Neuronal stem cell (in vitro differentiated cells): ENCODE data around the gene RTN4.

ENCODE experiments used
- DNase-seq: peaks from one replicate; pipeline ENCODE4 v3.0.0-alpha.2; 2013; ENCODE audit warnings: low spot score
- H2AFZ ChIP-seq: one replicate; pipeline ENCODE4 v1.6.1; 2013; ENCODE audit warnings: mild to moderate bottlenecking, low read length, inconsistent platforms
- H2AK5ac ChIP-seq: 2 replicates; pipeline ENCODE4 v1.6.1; 2013; ENCODE audit warnings: low read depth, mild to moderate bottlenecking, inconsistent platforms, low read length, moderate library complexity, mixed read lengths
- H2BK120ac ChIP-seq: 2 replicates; pipeline ENCODE4 v1.6.1; 2013; ENCODE audit warnings: low read depth, mild to moderate bottlenecking, inconsistent platforms, low read length, moderate library complexity, mixed read lengths
- H2BK12ac ChIP-seq: one replicate; pipeline ENCODE4 v1.6.1; 2013; ENCODE audit warnings: low read length, inconsistent platforms
- H2BK15ac ChIP-seq: 2 replicates; pipeline ENCODE4 v1.6.1; 2013; ENCODE audit warnings: mild to moderate bottlenecking, low read length, inconsistent platforms, mixed read lengths
- H2BK5ac ChIP-seq: one replicate; pipeline ENCODE4 v1.6.1; 2013; ENCODE audit warnings: inconsistent platforms, mild to moderate bottlenecking, low read length, moderate library complexity
- H3K14ac ChIP-seq: one replicate; pipeline ENCODE4 v1.6.1; 2013; ENCODE audit warnings: low read length, inconsistent platforms
- H3K18ac ChIP-seq: 2 replicates; pipeline ENCODE4 v1.6.1; 2013; ENCODE audit warnings: low read length, inconsistent platforms
- H3K23ac ChIP-seq: 2 replicates; pipeline ENCODE4 v1.6.1; 2013; ENCODE audit warnings: low read depth, mild to moderate bottlenecking, mixed read lengths, low read length, inconsistent platforms; ENCODE audit not compliant: poor library complexity
- H3K27ac ChIP-seq: replicated peaks from 3 replicates; pipeline ENCODE4 v1.5.1; 2013; ENCODE audit warnings: low read length, inconsistent platforms
- H3K27me3 ChIP-seq, 3 experiments: 2 replicates each; pipeline ENCODE4 v1.6.1; 2013; ENCODE audit warnings: low read length in 3 of 3, mild to moderate bottlenecking in 2 of 3, inconsistent platforms in 1 of 3, low read depth in 1 of 3, mixed read lengths in 1 of 3, moderate library complexity in 1 of 3; ENCODE audit not compliant: control insufficient read depth in 3 of 3, insufficient read depth in 3 of 3
- H3K36me3 ChIP-seq, 2 donors: replicated peaks in 1 of 2; 2 replicates each; pipeline ENCODE4 v1.6.1; 2013; ENCODE audit warnings: low read length in 2 of 2; ENCODE audit not compliant: control insufficient read depth in 2 of 2, insufficient read depth in 2 of 2
- H3K4ac ChIP-seq: 2 replicates; pipeline ENCODE4 v1.6.1; 2013; ENCODE audit warnings: inconsistent platforms, mild to moderate bottlenecking, low read length, moderate library complexity
- H3K4me1 ChIP-seq, 2 donors: 1 replicate in 1 of 2; 2 replicates in 1 of 2; pipeline ENCODE4 v1.6.1; 2013; ENCODE audit warnings: low read length in 2 of 2, low read depth in 1 of 2; ENCODE audit not compliant: control insufficient read depth in 2 of 2, insufficient read depth in 1 of 2
- H3K4me2 ChIP-seq: one replicate; pipeline ENCODE4 v1.6.1; 2013; ENCODE audit warnings: mild to moderate bottlenecking, low read length, inconsistent platforms; ENCODE audit not compliant: insufficient read depth, poor library complexity, severe bottlenecking
- H3K4me3 ChIP-seq, 2 donors: 2 replicates each; pipeline ENCODE4 v1.5.1; 2013; ENCODE audit warnings: low read length in 2 of 2, mild to moderate bottlenecking in 2 of 2, inconsistent platforms in 1 of 2, moderate library complexity in 1 of 2
- H3K79me1 ChIP-seq: one replicate; pipeline ENCODE4 v1.6.1; 2013; ENCODE audit warnings: low read depth, mild to moderate bottlenecking, inconsistent platforms, low read length, moderate library complexity
- H3K9ac ChIP-seq: one replicate; pipeline ENCODE4 v1.6.1; 2013; ENCODE audit warnings: mild to moderate bottlenecking, low read depth, low read length, inconsistent platforms; ENCODE audit not compliant: poor library complexity
- H3K9me3 ChIP-seq, 2 donors: replicated peaks in 1 of 2; 2 replicates each; pipeline versions ENCODE3 to v1.6.1; 2013; ENCODE audit warnings: low read length in 2 of 2, mild to moderate bottlenecking in 2 of 2, inconsistent platforms in 1 of 2, low read depth in 1 of 2, mixed read lengths in 1 of 2, moderate library complexity in 1 of 2; ENCODE audit not compliant: control insufficient read depth in 2 of 2, insufficient read depth in 1 of 2
- H4K8ac ChIP-seq: one replicate; pipeline ENCODE4 v1.6.1; 2013; ENCODE audit warnings: low read depth, mild to moderate bottlenecking, inconsistent platforms, low read length, moderate library complexity
- H4K91ac ChIP-seq: one replicate; pipeline ENCODE4 v1.6.1; 2013; ENCODE audit warnings: low read length, low read depth, mild to moderate bottlenecking, inconsistent platforms; ENCODE audit not compliant: poor library complexity
- WGBS, 2 donors: extraction: QIAGEN DNeasy Blood & Tissue Kit; methylation state at CpG; one replicate each; pipeline ENCODE4 v1.1.7; 2013; ENCODE audit warnings: missing lambda C conversion rate in 2 of 2, mixed read lengths in 1 of 2; ENCODE audit not compliant: insufficient read length in 2 of 2, insufficient replicate concordance in 1 of 2; ENCODE audit errors: extremely low coverage in 2 of 2; 5-methylcytosine and 5-hydroxymethylcytosine counted together

RTN4 gene

GRCh38 chr2:55035716-55036115, 14.5 kb downstream of the RTN4 start:
- H4K91ac ChIP-seq = no peak overlapping the region
- H3K4me2 ChIP-seq = no peak overlapping the region
- no peak overlapping the region for H3K14ac ChIP-seq
- no peaks in the 10 kb centered on the region for H3K4me1 ChIP-seq
- H3K9ac ChIP-seq = no peak overlapping the region
- H2BK12ac ChIP-seq = no peak overlapping the region
- no peak overlapping the region for H3K4ac ChIP-seq
- no peaks in the 10 kb centered on the region for H3K27me3 ChIP-seq
- H2BK15ac ChIP-seq = no peak overlapping the region
- H2AK5ac ChIP-seq = no peak overlapping the region
- peaks cover 2% of the 10 kb centered on the region for H3K79me1 ChIP-seq
- H4K8ac ChIP-seq = no peak overlapping the region
- peaks cover 2 to 45% of the 10 kb centered on the region in 2 donors for H3K36me3 ChIP-seq
- no peak for DNase-seq
- no peak overlapping the region for H2BK120ac ChIP-seq
- no peak overlapping the region for H2AFZ ChIP-seq
- H3K4me3 ChIP-seq = no peak overlapping the region
- no peak overlapping the region for H3K18ac ChIP-seq
- H3K23ac ChIP-seq = no peak overlapping the region
- no peak overlapping the region for H2BK5ac ChIP-seq
- no CpG with 5 or more reads among the region's 2 CpGs for WGBS, 2 donors
- no peak overlapping the region for H3K27ac ChIP-seq
- peaks cover 2 to 56% of the 10 kb centered on the region in 2 donors for H3K9me3 ChIP-seq

- Histone ChIP-seq H3K36me3 (peaks cover 2 to 36% of the 10 kb centered on the region in 2 donors), H3K27ac (no peak overlapping the region), H4K91ac (no peak overlapping the region), H3K79me1 (peaks cover 1% of the 10 kb centered on the region), H3K27me3 (no peaks in the 10 kb centered on the region), H3K4ac (no peak overlapping the region), H4K8ac (no peak overlapping the region), H2AK5ac (no peak overlapping the region), H3K4me3 (no peak overlapping the region), H3K14ac (no peak overlapping the region), H3K9ac (no peak overlapping the region), H3K23ac (no peak overlapping the region), H3K4me2 (no peak overlapping the region), H3K18ac (no peak overlapping the region), H2BK120ac (no peak overlapping the region), H3K9me3 (peaks cover 2 to 57% of the 10 kb centered on the region in 2 donors), H3K4me1 (no peaks in the 10 kb centered on the region), H2BK5ac (no peak overlapping the region), H2AFZ (no peak overlapping the region), H2BK15ac (no peak overlapping the region), H2BK12ac (no peak overlapping the region)
- DNase-seq = no peak
- WGBS, 2 donors = no CpG with 5 or more reads among the region's 2 CpGs
Observed at GRCh38 chr2:55033921-55034320, 16.3 kb downstream of the RTN4 start.

DNA sequence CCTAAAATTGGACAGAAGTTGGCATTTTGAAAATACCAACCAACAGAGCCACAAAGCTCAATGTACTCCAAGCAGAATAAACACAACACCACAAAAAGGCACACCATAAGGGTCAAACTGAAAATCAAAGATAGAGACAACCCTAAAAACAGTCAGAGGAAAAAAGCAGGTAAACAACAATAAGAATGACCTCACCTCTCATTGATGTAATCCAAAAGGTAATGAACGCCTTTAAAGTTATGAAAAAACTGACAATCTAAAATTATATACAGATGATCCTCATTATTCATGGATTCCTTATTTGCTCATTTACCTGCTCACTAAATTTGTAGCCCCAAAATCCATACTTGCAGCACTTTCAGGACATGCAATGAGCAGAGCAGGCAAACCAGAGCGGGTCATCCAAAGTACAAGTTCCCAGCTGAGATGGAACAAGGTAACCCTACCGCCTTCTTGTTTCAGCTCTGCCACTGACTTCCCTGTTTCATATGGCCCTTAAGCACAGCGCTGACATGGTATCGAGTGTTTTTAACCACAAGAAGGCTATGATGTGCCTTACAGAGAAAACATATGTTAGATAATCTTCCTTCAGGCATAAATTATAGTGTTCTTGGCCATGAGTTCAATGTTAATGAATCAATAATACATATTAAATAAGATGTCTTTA, 17.0 kb downstream of the RTN4 start:
- Histone ChIP-seq H3K79me1 (peaks cover 2% of the 10 kb centered on the region), H4K8ac (no peak overlapping the region), H3K18ac (no peak overlapping the region), H2AFZ (no peak overlapping the region), H3K36me3 (peaks cover 2 to 35% of the 10 kb centered on the region in 2 donors), H2AK5ac (no peak overlapping the region), H3K4me1 (no peaks in the 10 kb centered on the region), H2BK120ac (no peak overlapping the region), H3K4ac (no peak overlapping the region), H2BK15ac (no peak overlapping the region), H3K9ac (no peak overlapping the region), H3K27ac (no peak overlapping the region), H3K4me3 (no peak overlapping the region), H3K27me3 (no peaks in the 10 kb centered on the region), H3K4me2 (no peak overlapping the region), H3K23ac (no peak overlapping the region), H2BK5ac (no peak overlapping the region), H2BK12ac (no peak overlapping the region), H3K9me3 (peaks cover 2 to 52% of the 10 kb centered on the region in 2 donors), H3K14ac (no peak overlapping the region), H4K91ac (no peak overlapping the region)
- no peak for DNase-seq
- WGBS, 2 donors = no CpG with 5 or more reads among the region's 5 CpGs

DNA sequence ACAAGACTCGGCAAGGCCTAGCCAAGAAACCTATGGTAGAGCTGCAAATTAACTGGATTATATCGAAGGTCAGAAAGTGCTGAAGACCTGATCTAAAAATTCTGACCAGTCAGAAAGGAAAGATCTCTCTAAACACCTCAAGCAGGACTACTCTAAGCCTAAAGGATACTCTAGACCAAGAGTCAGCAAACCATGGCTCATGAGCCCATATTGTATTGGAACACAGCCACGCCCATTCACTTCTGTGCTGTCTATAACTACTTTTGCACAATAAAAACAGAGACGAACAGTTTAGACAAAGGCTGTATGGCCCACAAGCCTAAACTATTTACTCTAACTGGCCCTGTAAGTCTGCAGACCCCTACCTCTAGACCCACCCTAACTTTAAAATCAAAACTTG, 18.7 kb downstream of the RTN4 start:
- DNase-seq = no peak
- no peak overlapping the region for H3K27ac ChIP-seq

More for the DNA sequence above, 18.7 kb downstream of the RTN4 start:
- no peak overlapping the region for H2BK12ac ChIP-seq
- H3K79me1 ChIP-seq = peaks cover 2% of the 10 kb centered on the region
- no peak overlapping the region for H3K23ac ChIP-seq
- no peak overlapping the region for H2BK15ac ChIP-seq
- H3K36me3 ChIP-seq = peaks cover 0 to 52% of the 10 kb centered on the region in 2 donors
- no peak overlapping the region for H2AFZ ChIP-seq
- H3K4me1 ChIP-seq = no peaks in the 10 kb centered on the region
- no peaks in the 10 kb centered on the region for H3K27me3 ChIP-seq
- H3K9me3 ChIP-seq = peaks cover 0 to 44% of the 10 kb centered on the region in 2 donors
- H3K4ac ChIP-seq = no peak overlapping the region
- H2BK5ac ChIP-seq = no peak overlapping the region
- no peak overlapping the region for H3K9ac ChIP-seq
- H3K14ac ChIP-seq = no peak overlapping the region
- H4K8ac ChIP-seq = no peak overlapping the region
- no CpG with 5 or more reads among the region's 4 CpGs for WGBS, 2 donors
- H3K4me3 ChIP-seq = no peak overlapping the region
- no peak overlapping the region for H3K4me2 ChIP-seq
- H3K18ac ChIP-seq = no peak overlapping the region
- no peak overlapping the region for H4K91ac ChIP-seq
- no peak overlapping the region for H2AK5ac ChIP-seq
- no peak overlapping the region for H2BK120ac ChIP-seq
